GM12892 (cell line): ENCODE results near the gene OR51F1.

Experiments
- POLR2A ChIP-seq: IDR thresholded peaks from 2 replicates; pipeline ENCODE4 v1.6.1; 2011; ENCODE audit warnings: low read depth, low read length, control low read depth
- TAF1 ChIP-seq: IDR thresholded peaks from 2 replicates; pipeline ENCODE4 v1.6.1; 2011; ENCODE audit warnings: low read depth, mild to moderate bottlenecking, control low read depth, low read length, borderline replicate concordance

- no peak for TF ChIP-seq TAF1
- no peak for TF ChIP-seq POLR2A
These were observed 39.5 kb upstream of the OR51F1 start for GRCh38 chr11:4809246-4809645.
